OCI-LY3 (cell line): ENCODE data around the gene RORC.
"Not testable (repeated sequence)": the region's sequence is repeated elsewhere in the genome, so short reads cannot be mapped to it uniquely, and the experiment has no call there.

ENCODE experiments used
- H2AFZ ChIP-seq: fragments of 200-600, 300-600 bp; shearing (Covaris generic); 2 replicates; pipeline ENCODE4 v1.6.0; 2014; ENCODE audit warnings: antibody characterized with exemption, low read depth, low read length
- H3K27ac ChIP-seq: fragments of 200-600, 300-600 bp; sonication (generic); 2 replicates; pipeline ENCODE4 v1.5.1; 2014; ENCODE audit warnings: mild to moderate bottlenecking, low read length, moderate library complexity, mixed read lengths
- H3K27me3 ChIP-seq: fragments of 200-600, 300-600 bp; sonication (generic); 2 replicates; pipeline ENCODE4 v1.6.1; 2014; ENCODE audit warnings: low read depth, low read length, mixed read lengths
- H3K36me3 ChIP-seq: fragments of 200-600, 300-600 bp; sonication (generic); replicated peaks from 2 replicates; pipeline ENCODE3; 2014; ENCODE audit warnings: low read depth, low read length, mixed read lengths
- H3K4me1 ChIP-seq: fragments of 300-600, 200-600 bp; sonication (generic); 2 replicates; pipeline ENCODE4 v1.6.1; 2014; ENCODE audit warnings: low read length, mixed read lengths
- H3K4me2 ChIP-seq: fragments of 200-600, 300-600 bp; sonication (generic); 2 replicates; pipeline ENCODE4 v1.6.1; 2014; ENCODE audit warnings: low read length, mixed read lengths
- H3K4me3 ChIP-seq: fragments of 300-600, 200-600 bp; sonication (generic); 2 replicates; pipeline ENCODE4 v1.5.1; 2014; ENCODE audit warnings: antibody characterized with exemption, mild to moderate bottlenecking, low read length, moderate library complexity
- H3K79me2 ChIP-seq: fragments of 300-600, 200-600 bp; shearing (Covaris generic); 2 replicates; pipeline ENCODE4 v1.6.1; 2014; ENCODE audit warnings: mild to moderate bottlenecking, low read length, mixed read lengths
- H3K9ac ChIP-seq: fragments of 300-600, 200-600 bp; shearing (Covaris generic); 2 replicates; pipeline ENCODE4 v1.6.0; 2014; ENCODE audit warnings: mild to moderate bottlenecking, low read length, moderate library complexity
- H3K9me3 ChIP-seq: fragments of 200-600, 300-600 bp; shearing (Covaris generic); 2 replicates; pipeline ENCODE4 v1.6.1; 2014; ENCODE audit warnings: low read length, mixed read lengths; ENCODE audit not compliant: insufficient read depth
- H4K20me1 ChIP-seq: fragments of 200-600, 300-600 bp; sonication (generic); 2 replicates; pipeline ENCODE4 v1.6.1; 2016; ENCODE audit warnings: low read length, mixed read lengths; ENCODE audit not compliant: insufficient read depth
- CTCF ChIP-seq: fragments of 200-600, 300-600 bp; sonication (generic); IDR thresholded peaks from 2 replicates; pipeline ENCODE4 v1.5.1; 2014; ENCODE audit warnings: antibody characterized with exemption, low read length, low read depth
- EZH2phosphoT487 ChIP-seq: fragments of 200-600 bp; shearing (Covaris generic); IDR thresholded peaks from 2 replicates; pipeline ENCODE4 v1.6.1; 2018; ENCODE audit warnings: antibody characterized with exemption, mixed run types, low read depth

The RORC gene

GRCh38 chr1:151858030-151858746, 26.6 kb upstream of the RORC start:
- Histone ChIP-seq H3K9me3 (no peaks in the 10 kb centered on the region), H2AFZ (no peak overlapping the region), H3K9ac (no peak overlapping the region), H3K79me2 (no peaks in the 10 kb centered on the region), H3K27ac (no peak overlapping the region), H3K4me3 (no peak overlapping the region), H3K4me1 (peaks cover 35% of the 10 kb centered on the region), H4K20me1 (no peaks in the 10 kb centered on the region), H3K36me3 (no peaks in the 10 kb centered on the region), H3K4me2 (no peak overlapping the region), H3K27me3 (no peaks in the 10 kb centered on the region)
- TF ChIP-seq CTCF (no peak), EZH2phosphoT487 (no peak)

- peaks cover 32% of the 10 kb centered on the region for H3K4me1 ChIP-seq
- H3K27me3 ChIP-seq: peaks cover 12% of the 10 kb centered on the region; the same call in 1 of the 2 replicates
- no peak overlapping the region for H3K4me3 ChIP-seq
- no peaks in the 10 kb centered on the region for H3K79me2 ChIP-seq
- no peaks in the 10 kb centered on the region for H3K36me3 ChIP-seq
- no peak overlapping the region for H3K4me2 ChIP-seq
- H3K9me3 ChIP-seq: no peaks in the 10 kb centered on the region
- no peak overlapping the region for H3K27ac ChIP-seq
- H3K9ac ChIP-seq: no peak overlapping the region
- no peak overlapping the region for H2AFZ ChIP-seq
- no peak for TF ChIP-seq CTCF
- TF ChIP-seq EZH2phosphoT487: no peak
- H4K20me1 ChIP-seq: no peaks in the 10 kb centered on the region
Measured at GRCh38 chr1:151855933-151856332, 24.3 kb upstream of the RORC start.

- peaks cover 28% of the 10 kb centered on the region for H3K4me1 ChIP-seq
- H3K9ac ChIP-seq: not testable (repeated sequence)
Measured at GRCh38 chr1:151855516-151855915, 23.9 kb upstream of the RORC start.

GRCh38 chr1:151854658-151855057, 23.1 kb upstream of the RORC start:
- H3K4me3 ChIP-seq: no peak overlapping the region
- TF ChIP-seq EZH2phosphoT487: no peak
- no peak for TF ChIP-seq CTCF
- H4K20me1 ChIP-seq: no peaks in the 10 kb centered on the region
- H3K9me3 ChIP-seq: no peaks in the 10 kb centered on the region
- H3K27me3 ChIP-seq: peaks cover 12% of the 10 kb centered on the region; the same call in 1 of the 2 replicates
- no peaks in the 10 kb centered on the region for H3K79me2 ChIP-seq
- H3K4me1 ChIP-seq: peaks cover 19% of the 10 kb centered on the region
- no peak overlapping the region for H2AFZ ChIP-seq
- no peak overlapping the region for H3K27ac ChIP-seq
- no peak overlapping the region for H3K4me2 ChIP-seq
- no peak overlapping the region for H3K9ac ChIP-seq
- H3K36me3 ChIP-seq: no peaks in the 10 kb centered on the region

More at GRCh38 chr1:151855516-151855915, 23.9 kb upstream of the RORC start:
- not testable (repeated sequence) for H2AFZ ChIP-seq, H3K4me3 ChIP-seq, H3K4me2 ChIP-seq, H3K79me2 ChIP-seq, H3K27ac ChIP-seq, H4K20me1 ChIP-seq, H3K36me3 ChIP-seq, H3K9me3 ChIP-seq
- peaks cover 12% of the 10 kb centered on the region; the same call in 1 of the 2 replicates for H3K27me3 ChIP-seq
